Astrocyte (in vitro differentiated cells and primary cell): ENCODE data around the gene NRG3. TPM values are rescaled to one million over a fixed set of nuclear protein-coding genes. Genes with fewer than 3 reads are reported as not detected.

Experiments used
- DNase-seq: peaks from one replicate; pipeline ENCODE4 v3.0.0-alpha.2; 2010; ENCODE audit warnings: low read depth
- FAIRE-seq: peaks from 2 replicates; lab custom pipeline; 2011; peaks lifted over from hg19 to GRCh38; lab: Jason Lieb, UNC
- H2AFZ ChIP-seq: 2 replicates; pipeline ENCODE4 v1.6.0; 2012; ENCODE audit warnings: low read depth, low read length, inconsistent platforms
- H3K27ac ChIP-seq: 2 replicates; pipeline ENCODE4 v1.5.1; 2011; ENCODE audit warnings: low read depth, low read length, inconsistent platforms
- H3K27me3 ChIP-seq: 2 replicates; pipeline ENCODE4 v1.6.0; 2011; ENCODE audit warnings: low read length, inconsistent platforms; ENCODE audit not compliant: insufficient read depth
- H3K36me3 ChIP-seq: 2 replicates; pipeline ENCODE4 v1.5.1; 2011; ENCODE audit warnings: low read length, inconsistent platforms; ENCODE audit not compliant: insufficient read depth
- H3K4me1 ChIP-seq: 2 replicates; pipeline ENCODE4 v1.5.1; 2011; ENCODE audit warnings: low read length, inconsistent platforms; ENCODE audit not compliant: insufficient read depth
- H3K4me2 ChIP-seq: 2 replicates; pipeline ENCODE4 v1.6.0; 2012; ENCODE audit warnings: low read length, inconsistent platforms
- H3K4me3 ChIP-seq: 2 replicates; pipeline ENCODE4 v1.5.1; 2011; ENCODE audit warnings: low read depth, mild to moderate bottlenecking, low read length, inconsistent platforms; ENCODE audit not compliant: insufficient read depth
- H3K79me2 ChIP-seq: 2 replicates; pipeline ENCODE4 v1.6.0; 2012; ENCODE audit warnings: mild to moderate bottlenecking, low read length, inconsistent platforms; ENCODE audit not compliant: insufficient read depth
- H3K9ac ChIP-seq: 2 replicates; pipeline ENCODE4 v1.6.0; 2012; ENCODE audit warnings: mild to moderate bottlenecking, low read length, inconsistent platforms
- H3K9me3 ChIP-seq: 2 replicates; pipeline ENCODE4 v1.5.1; 2012; ENCODE audit warnings: low read depth, mild to moderate bottlenecking, low read length, inconsistent platforms; ENCODE audit not compliant: insufficient read depth
- H4K20me1 ChIP-seq: 2 replicates; pipeline ENCODE4 v1.6.0; 2012; ENCODE audit warnings: low read length, inconsistent platforms; ENCODE audit not compliant: insufficient read depth
- H3K27ac Mint-ChIP-seq: one replicate; pipeline ENCODE4 v1.8.0; 2021; ENCODE audit warnings: mild to moderate bottlenecking, mixed read lengths; ENCODE audit not compliant: unreplicated experiment
- H3K27me3 Mint-ChIP-seq: one replicate; pipeline ENCODE4 v1.8.0; 2021; ENCODE audit warnings: low read depth, mixed read lengths; ENCODE audit not compliant: unreplicated experiment
- H3K36me3 Mint-ChIP-seq: one replicate; pipeline ENCODE4 v1.8.0; 2021; ENCODE audit warnings: low read depth, mixed read lengths; ENCODE audit not compliant: unreplicated experiment
- H3K4me1 Mint-ChIP-seq: one replicate; pipeline ENCODE4 v1.8.0; 2021; ENCODE audit warnings: low read depth, mixed read lengths; ENCODE audit not compliant: unreplicated experiment
- H3K4me3 Mint-ChIP-seq: one replicate; pipeline ENCODE4 v1.8.0; 2021; ENCODE audit warnings: mild to moderate bottlenecking, moderate library complexity, mixed read lengths; ENCODE audit not compliant: unreplicated experiment
- H3K9me3 Mint-ChIP-seq: one replicate; pipeline ENCODE4 v1.8.0; 2021; ENCODE audit warnings: mild to moderate bottlenecking, mixed read lengths; ENCODE audit not compliant: unreplicated experiment
- EZH2 ChIP-seq: IDR thresholded peaks from 2 replicates; pipeline ENCODE4 v1.6.1; 2012; ENCODE audit warnings: mild to moderate bottlenecking, low read length, inconsistent platforms; ENCODE audit not compliant: insufficient read depth
- total RNA-seq: library from RNA; stranded (reverse); gene quantifications from 2 replicates; pipeline ENCODE4 v1.2.1, GENCODE V29; 2021
- TF ChIP-seq, protein P1 (sequence below): IDR thresholded peaks from 2 replicates; pipeline ENCODE4 v1.5.1; 2011; ENCODE audit warnings: low read depth, mild to moderate bottlenecking, inconsistent platforms, low read length, moderate library complexity; ENCODE audit not compliant: insufficient read depth

The NRG3 gene
- total RNA-seq, 1 donor from 2014 or later, result 2.1 TPM

DNA sequence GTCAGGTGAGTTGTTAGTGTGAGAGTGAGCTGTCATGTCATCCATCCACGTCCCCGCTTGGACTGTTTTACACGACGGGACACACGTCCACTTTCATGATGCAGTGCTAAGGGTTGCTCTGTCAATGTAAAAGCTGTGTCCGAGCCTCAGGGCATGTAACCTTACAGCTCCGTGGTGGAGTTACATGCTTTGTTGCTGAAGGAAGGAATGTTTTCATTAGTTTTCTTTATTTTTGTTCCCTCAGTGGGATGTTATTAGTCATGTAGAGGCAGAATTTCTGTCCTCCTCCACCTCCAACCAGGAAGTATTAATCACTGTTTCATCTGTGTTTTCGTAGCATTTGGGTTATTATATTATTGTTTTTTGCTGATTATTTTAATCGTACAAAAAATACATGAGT lies 88.6 kb downstream of the NRG3 start:
- Histone ChIP-seq H3K36me3 (no peaks in the 10 kb centered on the region), H3K9ac (peak overlapping the region; percentile 31), H4K20me1 (no peaks in the 10 kb centered on the region), H2AFZ (peak overlapping the region; percentile 48), H3K79me2 (no peaks in the 10 kb centered on the region), H3K27me3 (no peaks in the 10 kb centered on the region), H3K4me1 (peaks cover 7% of the 10 kb centered on the region), H3K4me2 (peak overlapping the region; percentile 72), H3K9me3 (no peaks in the 10 kb centered on the region), H3K27ac (peak overlapping the region; percentile 68), H3K4me3 (no peak overlapping the region)
- Mint-ChIP-seq H3K27ac (no peak overlapping the region), H3K9me3 (no peaks in the 10 kb centered on the region), H3K36me3 (no peaks in the 10 kb centered on the region), H3K4me3 (no peak overlapping the region), H3K27me3 (no peaks in the 10 kb centered on the region), H3K4me1 (peaks cover 1% of the 10 kb centered on the region)
- FAIRE-seq (no peak), DNase-seq (no peak)
- TF ChIP-seq, protein P1, sequence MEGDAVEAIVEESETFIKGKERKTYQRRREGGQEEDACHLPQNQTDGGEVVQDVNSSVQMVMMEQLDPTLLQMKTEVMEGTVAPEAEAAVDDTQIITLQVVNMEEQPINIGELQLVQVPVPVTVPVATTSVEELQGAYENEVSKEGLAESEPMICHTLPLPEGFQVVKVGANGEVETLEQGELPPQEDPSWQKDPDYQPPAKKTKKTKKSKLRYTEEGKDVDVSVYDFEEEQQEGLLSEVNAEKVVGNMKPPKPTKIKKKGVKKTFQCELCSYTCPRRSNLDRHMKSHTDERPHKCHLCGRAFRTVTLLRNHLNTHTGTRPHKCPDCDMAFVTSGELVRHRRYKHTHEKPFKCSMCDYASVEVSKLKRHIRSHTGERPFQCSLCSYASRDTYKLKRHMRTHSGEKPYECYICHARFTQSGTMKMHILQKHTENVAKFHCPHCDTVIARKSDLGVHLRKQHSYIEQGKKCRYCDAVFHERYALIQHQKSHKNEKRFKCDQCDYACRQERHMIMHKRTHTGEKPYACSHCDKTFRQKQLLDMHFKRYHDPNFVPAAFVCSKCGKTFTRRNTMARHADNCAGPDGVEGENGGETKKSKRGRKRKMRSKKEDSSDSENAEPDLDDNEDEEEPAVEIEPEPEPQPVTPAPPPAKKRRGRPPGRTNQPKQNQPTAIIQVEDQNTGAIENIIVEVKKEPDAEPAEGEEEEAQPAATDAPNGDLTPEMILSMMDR, result no peak
- no peak for TF ChIP-seq EZH2

DNA sequence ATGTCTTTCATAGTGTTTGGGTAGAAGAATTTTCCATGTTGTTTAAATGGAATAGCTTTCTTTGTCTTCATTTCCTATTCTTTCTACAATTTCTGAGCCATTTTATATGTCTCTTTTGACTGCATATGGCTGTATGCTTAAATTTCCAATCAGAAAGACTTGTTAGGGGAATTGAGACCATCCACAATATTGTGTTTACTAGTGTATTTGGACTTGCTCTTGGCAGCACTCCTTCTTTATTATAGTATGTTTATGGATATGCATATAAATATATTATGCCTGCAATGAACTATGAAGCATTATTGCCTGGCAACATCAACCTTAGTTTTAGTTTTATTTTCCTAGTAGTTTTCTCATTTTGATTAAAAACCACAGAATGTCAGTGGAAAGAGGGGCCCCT lies 92.7 kb downstream of the NRG3 start:
- H3K4me3 ChIP-seq, result no peak overlapping the region
- H3K27me3 ChIP-seq, result no peaks in the 10 kb centered on the region
- Mint-ChIP-seq H3K27ac (no peak overlapping the region), H3K36me3 (no peaks in the 10 kb centered on the region), H3K4me1 (peaks cover 1% of the 10 kb centered on the region), H3K9me3 (peaks cover 2% of the 10 kb centered on the region), H3K4me3 (no peak overlapping the region), H3K27me3 (no peaks in the 10 kb centered on the region)
- FAIRE-seq (no peak), DNase-seq (no peak)
- no peaks in the 10 kb centered on the region for H4K20me1 ChIP-seq
- no peak overlapping the region for H3K9ac ChIP-seq
- TF ChIP-seq EZH2, result no peak
- TF ChIP-seq, protein P1, result no peak
- no peaks in the 10 kb centered on the region for H3K79me2 ChIP-seq
- H3K4me1 ChIP-seq, result peaks cover 3% of the 10 kb centered on the region
- no peaks in the 10 kb centered on the region for H3K36me3 ChIP-seq
- H3K4me2 ChIP-seq, result no peak overlapping the region
- H2AFZ ChIP-seq, result no peak overlapping the region
- H3K27ac ChIP-seq, result no peak overlapping the region
- H3K9me3 ChIP-seq, result no peaks in the 10 kb centered on the region

DNA sequence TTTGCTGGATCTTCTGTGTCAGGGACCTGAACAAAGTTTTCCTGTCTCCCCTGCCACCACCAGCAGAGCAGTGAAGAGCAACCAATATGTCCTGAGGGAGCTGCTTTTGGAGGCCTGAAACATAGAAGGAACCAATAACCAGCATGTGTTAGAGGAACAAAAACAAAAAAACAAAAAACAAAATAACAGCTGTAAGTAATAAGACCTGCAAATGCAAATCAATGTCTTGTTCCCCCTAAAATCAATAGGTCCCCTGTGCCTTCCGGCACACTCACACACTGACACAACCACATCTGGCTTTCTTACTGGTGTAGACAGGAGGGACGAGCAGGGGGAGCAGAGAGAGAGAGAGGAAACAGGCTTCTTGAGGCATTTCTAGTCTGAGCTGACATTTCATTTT lies 94.1 kb downstream of the NRG3 start:
- Histone ChIP-seq H3K36me3 (no peaks in the 10 kb centered on the region), H3K4me1 (no peaks in the 10 kb centered on the region), H3K4me2 (no peak overlapping the region), H2AFZ (no peak overlapping the region), H3K27me3 (no peaks in the 10 kb centered on the region), H3K79me2 (no peaks in the 10 kb centered on the region), H3K27ac (no peak overlapping the region), H4K20me1 (no peaks in the 10 kb centered on the region), H3K9me3 (no peaks in the 10 kb centered on the region), H3K9ac (no peak overlapping the region), H3K4me3 (no peak overlapping the region)
- FAIRE-seq (no peak), DNase-seq (no peak)
- Mint-ChIP-seq H3K4me3 (no peak overlapping the region), H3K27ac (no peak overlapping the region), H3K4me1 (no peaks in the 10 kb centered on the region), H3K36me3 (no peaks in the 10 kb centered on the region), H3K27me3 (no peaks in the 10 kb centered on the region), H3K9me3 (peaks cover 5% of the 10 kb centered on the region)
- no peak for TF ChIP-seq EZH2
- TF ChIP-seq, protein P1, result no peak
